ENCODE measurements around the gene TPPP.
"Not testable (repeated sequence)": the region's sequence is repeated elsewhere in the genome, so short reads cannot be mapped to it uniquely, and the experiment has no call there.

Gene TPPP

DNA sequence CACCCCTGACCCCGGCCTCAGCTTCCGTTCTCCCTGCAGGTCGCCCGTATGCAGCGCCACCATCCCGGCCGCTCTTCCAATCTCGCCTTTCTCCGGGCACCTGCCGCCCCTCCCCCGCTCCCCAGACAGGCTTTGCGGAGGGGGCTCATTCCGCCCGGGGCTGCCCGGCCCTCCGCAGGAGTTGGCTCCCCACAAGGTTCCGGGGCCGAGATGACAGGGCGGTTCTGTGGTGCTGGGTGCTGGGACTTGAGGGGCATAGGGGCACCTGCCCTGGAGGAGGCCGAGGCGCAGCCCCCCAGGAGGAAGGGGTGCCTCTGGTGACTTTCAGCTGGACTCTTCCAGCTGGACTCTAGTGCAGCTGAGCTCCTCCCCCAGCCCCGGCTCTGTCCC is 885 bp upstream of the TPPP start:
- DNase-seq (ENCODE audit: low read depth) = not testable (repeated sequence)

DNA sequence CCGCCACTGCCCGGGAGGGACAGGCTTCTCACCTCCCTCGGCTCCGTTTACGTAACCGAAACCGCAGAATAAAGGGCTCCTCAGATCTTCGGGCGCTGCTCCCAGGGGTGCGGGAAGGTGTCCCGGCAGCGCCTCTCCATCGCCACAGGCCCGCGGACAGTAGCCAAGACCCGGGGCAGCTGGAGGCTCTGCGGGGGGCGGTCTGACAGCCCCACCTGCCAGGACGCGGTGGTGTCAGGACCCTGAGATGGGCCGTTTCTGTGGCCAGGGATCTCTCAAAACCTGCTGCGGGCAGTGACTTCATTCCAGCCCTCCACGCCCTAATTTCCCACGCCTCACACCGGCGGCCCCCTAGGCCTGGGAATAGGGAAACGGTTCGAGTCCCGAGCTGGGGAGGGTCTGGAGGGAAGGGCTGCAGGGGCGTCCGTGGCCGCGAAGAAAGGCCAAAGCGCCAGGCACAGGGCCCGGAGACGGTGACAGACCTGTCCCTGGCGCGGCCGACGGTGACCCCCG is 567 bp downstream of the TPPP start:
- DNase-seq (ENCODE audit: low read depth) = not testable (repeated sequence)

DNA sequence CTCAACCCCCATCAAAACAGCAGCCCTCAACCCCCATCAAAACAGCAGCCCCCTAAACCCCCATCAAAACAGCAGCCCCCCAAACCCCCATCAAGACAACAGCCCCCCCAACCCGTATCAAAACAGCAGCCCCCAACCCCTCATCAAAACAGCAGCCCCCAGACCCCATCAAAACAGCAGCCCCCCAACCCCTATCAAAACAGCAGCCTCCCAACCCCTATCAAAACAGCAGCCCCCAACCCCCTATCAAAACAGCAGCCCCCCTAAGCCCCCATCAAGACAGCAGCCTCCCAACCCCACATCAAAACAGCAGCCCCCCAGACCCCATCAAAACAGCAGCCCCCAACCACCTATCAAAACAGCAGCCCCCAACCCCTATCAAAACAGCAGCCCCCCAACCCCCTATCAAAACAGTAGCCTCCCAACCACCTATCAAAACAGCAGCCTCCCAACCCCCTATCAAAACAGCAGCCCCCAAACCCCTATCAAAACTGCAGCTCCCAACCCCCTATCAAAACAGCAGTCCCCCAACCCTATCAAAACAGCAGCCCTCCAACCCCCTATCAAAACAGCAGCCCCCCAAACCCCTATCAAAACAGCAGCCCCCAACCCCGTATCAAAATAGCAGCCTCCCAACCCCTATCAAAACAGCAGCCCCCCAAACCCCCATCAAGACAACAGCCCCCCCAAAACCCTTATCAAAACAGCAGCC is 1.2 kb downstream of the TPPP start:
- no peak for DNase-seq (ENCODE audit: low read depth)

DNA sequence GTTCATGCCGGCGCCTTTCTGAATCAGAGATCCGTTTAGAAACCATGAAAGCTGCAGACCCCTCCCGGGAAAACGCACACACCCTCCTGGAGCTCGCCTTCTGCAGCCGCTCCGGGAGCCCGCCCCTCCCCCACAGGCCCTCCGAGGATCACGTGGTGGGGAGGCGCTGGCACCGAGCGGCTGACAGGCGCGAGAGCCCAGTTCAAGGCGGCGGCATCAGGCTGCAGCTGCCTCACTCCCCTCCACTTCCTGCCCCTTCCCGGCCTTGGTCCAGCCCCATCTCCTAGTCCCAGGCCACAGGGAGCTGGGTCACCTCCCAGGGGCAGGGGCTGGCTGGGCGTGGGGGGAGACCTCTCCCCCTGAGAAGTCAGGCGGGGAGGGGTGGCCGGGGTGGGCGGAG is 2.1 kb downstream of the TPPP start:
- DNase-seq (ENCODE audit: low read depth) = not testable (repeated sequence)

DNA sequence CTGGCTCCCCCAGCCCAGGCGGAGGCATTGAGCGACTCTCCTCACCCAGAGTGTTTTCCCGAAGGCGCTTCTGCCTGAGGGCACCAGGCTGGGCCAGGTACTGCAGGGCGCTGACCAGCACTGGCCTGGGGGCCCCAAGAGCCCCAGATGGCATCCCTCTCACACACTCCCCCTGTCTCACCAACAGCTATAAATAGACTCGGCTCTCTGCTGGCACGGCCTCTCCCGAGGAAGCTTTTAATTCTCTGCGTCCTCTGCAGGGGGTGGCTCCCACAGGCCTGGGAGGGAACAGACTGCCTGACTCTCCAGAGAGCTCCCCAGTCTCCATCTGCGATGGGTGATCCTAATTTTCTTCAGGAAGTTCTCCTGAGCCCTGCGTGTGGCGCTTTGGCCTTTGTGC is 2.9 kb downstream of the TPPP start:
- DNase-seq (ENCODE audit: low read depth) = not testable (repeated sequence)

DNA sequence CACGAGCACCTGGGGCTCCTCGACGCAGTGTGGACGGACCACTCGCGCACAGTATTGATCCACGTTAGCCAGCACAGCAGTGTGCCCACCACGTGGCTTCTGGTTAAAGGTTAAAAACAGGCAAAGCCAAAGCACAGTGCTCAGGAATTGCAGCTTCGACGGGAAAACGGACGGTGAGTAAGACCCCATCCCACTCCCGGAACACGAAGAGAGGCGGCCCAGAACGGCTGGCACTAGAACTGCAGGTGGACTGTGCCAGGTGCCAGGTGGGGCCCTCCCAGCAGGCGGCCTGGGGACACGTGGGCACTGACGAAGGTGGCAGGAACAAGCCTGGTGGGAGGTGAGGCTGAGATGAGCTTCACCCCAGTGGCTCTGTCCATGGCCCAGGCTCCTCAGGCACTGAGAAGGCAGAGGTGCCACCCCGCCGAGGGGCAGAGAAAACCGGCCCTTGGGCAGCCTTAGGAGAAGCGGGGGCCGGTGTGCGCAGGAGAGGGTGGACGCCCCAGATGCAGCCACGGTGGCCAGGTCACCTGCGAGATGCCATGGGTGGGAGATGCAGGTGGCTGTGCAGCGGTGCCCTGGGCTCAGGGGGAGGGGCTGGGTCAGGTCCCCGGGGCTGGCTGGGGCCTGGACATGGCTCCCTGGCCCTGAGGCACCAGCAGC is 4.7 kb downstream of the TPPP start:
- DNase-seq (ENCODE audit: low read depth) = not testable (repeated sequence)

DNA sequence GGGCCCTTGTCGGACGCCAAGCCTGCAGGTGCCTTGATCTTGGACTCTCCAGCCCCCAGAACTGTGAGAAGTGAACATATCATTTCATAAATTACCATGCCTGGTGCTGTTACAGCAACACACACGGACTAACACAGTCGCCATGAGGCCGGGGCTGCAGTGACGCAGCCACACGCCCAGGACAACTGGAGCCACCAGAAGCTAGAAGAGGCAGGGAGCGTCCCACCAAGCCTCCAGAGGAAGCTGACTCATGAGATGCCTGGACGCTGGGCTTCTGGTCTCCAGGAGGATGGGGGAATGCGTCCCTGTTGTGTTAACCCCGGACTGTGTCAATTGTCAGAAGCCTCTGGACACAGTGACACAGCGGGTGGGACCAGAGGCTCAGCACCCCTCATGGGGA is 6.2 kb downstream of the TPPP start:
- DNase-seq (ENCODE audit: low read depth) = not testable (repeated sequence)

DNA sequence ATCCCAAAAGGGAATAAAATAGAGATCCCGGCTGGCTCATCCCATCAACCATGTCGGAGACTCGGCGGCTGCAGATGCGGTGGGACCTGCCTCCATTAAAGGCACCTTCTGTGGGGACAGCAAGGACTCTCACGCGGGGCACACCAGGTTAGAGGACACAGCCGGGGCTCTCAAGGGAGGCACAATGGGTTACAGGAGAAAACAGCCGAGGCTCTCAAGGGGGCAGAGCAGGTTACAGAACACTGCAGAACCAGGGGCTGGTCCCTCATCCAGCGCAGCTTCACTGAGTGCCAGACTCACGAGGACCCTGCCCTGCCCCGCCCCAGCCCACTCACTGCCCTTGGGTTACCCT is 7.0 kb downstream of the TPPP start:
- DNase-seq (ENCODE audit: low read depth) = not testable (repeated sequence)

DNA sequence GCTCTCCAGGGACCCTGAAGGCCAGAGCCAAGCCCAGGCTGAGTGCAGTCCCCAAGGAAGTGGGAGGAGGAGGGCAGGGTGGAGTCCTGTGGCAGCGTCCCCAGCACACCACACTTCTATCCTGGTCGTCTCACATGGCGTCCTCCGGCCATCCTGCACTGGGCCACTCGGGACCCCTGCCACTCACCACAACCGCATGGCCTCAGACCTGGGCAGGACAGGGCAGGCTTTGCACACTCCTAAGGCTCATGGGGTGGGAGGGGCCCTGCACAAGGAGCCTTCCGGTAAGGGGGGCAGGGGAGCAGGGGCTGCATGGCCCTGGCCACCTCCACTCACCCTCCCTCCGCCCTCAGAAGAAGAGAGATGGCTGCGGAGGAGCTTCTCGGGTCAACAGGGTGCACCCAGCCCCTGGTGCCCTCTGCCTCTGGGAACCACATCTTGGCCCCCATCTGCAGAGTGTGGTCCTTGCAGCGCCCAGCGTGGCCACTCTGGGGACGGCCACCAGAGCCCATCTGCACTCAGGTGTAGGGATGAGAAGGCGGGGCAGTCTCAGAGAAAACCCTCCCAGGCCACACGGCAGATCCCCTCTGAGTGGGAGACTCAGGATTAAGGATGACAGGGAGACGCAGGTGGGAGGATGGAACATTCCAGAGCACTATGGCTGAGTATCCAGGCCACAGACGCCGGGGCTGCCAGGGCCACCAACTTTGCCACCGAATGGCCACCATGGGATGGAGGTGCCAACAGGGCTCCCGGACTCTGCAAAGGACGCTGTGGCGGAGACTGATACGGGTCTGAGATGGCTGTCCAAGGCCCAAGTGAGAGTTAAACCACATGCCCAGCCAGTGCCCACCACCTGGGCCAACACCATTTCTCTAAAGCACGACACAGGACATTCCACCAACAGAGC is 7.6 kb downstream of the TPPP start:
- DNase-seq (ENCODE audit: low read depth) = no peak

DNA sequence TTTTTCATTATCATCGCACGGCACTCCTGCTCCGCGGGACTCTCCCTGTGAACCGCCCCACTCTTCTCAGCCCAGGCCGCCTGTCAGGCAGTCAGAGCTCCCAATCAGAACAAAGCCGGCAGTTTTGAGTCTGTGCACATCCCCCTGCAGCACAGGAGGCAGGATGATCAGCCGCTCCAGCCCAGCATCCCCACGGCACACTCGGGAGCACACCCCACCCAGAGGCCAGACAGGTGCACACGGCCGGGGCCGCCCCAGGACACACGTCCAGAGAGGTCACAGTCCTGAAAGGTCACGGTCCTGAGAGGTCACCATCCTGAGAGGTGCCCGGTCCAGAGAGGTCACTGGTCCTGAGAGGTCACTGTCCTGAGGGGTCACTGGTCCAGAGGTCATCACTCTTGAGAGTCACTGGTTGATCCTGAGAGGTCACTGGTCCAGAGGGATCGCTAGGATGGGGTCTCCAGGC is 8.4 kb downstream of the TPPP start:
- no peak for DNase-seq (ENCODE audit: low read depth)

DNA sequence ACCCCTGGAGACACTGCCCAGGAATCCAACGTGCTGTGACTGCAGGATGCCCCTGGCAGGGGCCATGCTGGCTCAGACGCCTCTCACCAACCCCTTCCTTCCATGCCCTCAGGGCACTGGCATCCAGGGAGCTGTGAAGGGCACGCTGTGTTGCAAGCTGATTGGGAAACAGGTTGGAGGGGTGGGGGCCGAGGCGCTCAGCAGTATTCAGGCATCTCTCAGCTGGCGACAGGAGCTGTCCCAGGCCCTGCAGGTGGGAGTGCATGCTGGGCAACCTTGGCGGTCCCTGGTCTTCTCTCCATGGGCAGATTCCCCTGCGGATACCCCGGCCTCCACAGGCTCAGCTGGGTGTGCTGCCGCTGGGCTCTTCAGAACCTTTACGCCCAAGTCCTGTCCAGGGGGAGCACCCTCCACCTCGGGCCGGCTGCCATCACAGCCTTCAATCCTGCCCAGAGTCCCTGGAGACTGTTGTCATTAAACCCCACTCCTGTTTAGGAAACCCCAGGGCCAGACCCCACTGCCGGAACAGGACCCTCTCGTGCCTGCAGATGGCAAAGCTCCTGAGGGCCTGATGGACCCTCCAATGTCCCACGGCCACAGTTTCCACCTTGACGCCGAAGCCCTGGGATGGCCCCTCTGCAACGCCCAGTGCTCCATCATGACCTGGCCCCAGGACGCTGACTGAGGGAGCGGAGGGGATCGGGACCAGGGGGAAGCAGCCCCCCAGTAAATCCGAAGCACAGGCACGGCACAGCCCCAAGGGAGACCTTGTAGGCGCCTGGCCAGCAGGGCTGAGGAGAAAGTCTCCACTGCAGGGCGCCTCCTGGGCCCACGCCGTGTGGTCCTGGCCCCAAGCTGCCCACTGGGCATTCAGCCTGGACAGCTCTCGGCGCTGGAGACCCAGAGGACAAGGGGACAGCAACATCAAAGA is 9.3 kb downstream of the TPPP start:
- no peak for DNase-seq (ENCODE audit: low read depth)

DNA sequence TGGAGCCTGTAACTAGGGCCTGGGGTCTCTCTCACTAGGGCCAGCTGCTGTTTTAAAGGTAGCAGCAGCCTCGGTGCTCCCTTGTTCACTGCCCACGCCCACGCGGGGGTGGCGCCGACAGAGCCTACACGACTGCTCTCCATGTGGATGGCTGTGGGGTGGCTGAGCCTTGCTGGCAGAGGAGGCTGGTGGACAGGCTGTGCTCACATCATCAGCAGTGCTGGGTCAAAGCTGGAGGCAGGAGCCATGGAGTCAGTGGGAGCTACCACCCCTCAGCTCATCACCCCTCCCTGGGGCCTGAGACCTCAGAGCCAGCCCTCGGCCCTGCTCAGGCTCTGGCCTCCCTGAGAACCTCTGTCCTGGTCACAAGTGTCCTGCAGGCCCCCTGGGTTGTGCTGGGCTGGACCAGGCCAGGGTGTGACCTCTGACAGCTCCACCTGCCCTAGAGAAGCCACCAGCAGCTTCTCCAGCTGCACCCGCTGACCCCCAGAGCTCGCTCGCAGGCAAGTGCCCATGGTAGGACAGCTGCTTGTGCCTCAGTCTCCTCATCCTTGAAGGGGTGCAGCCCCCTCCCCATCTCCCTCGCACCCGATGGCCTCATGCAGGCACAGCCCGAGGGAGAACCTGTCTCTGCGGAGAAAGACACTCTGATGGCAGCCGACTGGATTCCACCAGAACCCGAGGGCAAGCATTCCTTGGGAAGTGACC is 10.3 kb downstream of the TPPP start:
- DNase-seq (ENCODE audit: low read depth) = not testable (repeated sequence)

DNA sequence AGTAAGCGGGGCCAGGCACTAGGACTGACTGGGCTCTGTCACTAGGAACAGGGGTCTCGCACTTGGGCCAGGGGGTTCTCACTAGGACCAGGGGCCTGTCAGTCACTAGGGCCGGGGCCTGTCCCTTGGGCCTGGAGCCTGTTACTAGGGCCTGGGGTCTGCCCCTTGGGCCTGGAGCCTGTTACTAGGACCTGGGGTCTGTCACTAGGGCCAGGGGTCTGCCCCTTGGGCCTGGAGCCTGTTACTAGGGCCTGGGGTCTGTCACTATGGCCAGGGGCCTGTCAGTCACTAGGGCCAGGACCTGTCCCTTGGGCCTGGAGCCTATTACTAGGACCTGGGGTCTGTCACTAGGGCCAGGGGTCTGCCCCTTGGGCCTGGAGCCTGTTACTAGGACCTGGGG is 10.9 kb downstream of the TPPP start:
- not testable (repeated sequence) for DNase-seq (ENCODE audit: low read depth)

DNA sequence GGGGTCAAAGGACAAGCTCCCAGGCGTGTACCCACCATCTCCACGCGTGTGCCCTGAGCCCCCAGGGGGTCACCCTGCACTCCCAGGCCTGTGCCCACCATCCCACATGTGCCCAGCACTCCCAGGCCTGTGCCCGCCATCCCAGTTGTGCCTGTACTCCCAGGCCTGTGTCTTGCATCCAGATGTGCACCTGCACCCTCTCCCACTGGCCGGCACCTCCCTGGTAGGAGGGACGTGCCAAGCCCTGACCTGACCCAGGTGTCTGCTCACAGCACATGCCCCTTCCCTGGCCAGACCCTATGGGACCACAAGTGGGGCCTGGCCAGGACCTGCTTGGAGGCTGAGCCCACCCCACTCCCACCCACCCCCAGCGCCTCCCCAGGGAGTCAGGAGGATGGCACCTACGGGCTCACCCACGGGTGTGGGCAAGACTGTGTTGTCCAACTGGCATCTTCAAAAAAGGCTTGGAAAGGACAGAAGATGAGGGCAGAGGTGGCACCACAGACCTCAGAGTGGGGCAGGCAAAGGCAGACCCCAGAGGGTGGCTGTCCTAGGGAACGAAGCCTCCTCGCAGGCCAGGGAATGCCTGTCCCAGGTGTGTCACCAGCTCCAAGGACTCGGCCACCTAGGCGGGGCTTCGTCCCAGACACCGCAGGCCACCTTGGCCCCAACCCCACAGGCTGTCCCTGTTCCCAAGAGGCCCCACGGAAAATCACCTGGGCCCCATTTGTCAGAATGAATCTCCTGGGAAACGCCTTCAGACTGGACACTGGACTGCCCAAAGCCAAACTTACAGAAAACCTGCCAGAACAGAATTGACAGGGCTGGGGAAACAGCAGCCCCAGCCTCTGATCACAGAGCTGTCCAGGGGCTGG is 11.6 kb downstream of the TPPP start:
- not testable (repeated sequence) for DNase-seq (ENCODE audit: low read depth)

DNA sequence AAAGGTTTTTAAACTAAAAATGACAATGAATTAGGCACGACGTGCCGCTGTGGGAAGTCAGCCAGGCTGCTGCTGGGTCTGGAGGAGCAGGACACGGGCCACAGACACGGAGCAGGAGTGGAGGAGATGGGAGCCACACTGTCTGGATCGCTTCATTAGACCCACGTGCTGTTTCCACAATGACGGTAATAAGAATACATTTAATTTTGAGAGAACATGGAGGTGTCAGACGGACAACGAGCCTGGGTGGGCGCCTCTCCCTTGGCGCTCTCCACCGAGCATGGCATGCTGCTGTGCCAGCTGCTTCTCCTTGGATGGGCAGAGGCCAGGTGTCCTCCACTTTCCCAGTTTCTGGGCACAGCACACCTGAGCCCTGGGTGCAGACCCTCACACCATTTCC is 12.3 kb downstream of the TPPP start:
- DNase-seq (ENCODE audit: low read depth) = not testable (repeated sequence)

DNA sequence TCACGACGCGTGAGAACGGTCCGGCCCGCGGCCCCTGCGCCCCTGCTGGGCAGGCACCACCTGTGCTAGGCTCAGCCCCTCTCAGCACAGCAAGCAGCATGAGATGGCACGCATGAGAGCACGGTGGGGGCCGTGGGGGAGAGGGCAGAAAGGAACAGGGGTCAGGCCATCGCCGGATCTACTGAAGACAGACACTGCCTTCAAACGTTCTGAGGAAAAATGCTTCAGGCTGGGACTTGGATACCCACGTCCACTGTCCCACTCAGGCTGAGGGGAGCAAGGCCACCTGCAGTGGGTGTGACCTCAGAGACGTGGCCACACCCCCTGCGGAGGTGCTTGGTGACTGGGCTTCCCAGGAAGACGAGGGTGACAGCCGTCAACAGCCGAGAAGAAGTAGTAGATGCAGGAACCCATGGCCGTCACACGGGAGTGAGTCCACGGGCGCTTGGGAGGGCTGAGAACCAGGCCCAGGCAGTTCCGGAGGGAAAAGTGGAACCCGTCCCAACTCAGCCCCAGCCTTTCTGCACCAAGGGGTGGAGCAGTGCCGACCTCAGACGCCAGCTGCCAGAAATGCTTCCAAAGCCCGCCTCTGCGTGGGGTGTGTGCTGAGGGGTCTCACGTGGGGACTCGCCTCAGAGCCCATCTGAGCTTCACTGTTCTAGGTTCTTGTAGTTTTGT is 12.9 kb downstream of the TPPP start:
- not testable (repeated sequence) for DNase-seq (ENCODE audit: low read depth)

DNA sequence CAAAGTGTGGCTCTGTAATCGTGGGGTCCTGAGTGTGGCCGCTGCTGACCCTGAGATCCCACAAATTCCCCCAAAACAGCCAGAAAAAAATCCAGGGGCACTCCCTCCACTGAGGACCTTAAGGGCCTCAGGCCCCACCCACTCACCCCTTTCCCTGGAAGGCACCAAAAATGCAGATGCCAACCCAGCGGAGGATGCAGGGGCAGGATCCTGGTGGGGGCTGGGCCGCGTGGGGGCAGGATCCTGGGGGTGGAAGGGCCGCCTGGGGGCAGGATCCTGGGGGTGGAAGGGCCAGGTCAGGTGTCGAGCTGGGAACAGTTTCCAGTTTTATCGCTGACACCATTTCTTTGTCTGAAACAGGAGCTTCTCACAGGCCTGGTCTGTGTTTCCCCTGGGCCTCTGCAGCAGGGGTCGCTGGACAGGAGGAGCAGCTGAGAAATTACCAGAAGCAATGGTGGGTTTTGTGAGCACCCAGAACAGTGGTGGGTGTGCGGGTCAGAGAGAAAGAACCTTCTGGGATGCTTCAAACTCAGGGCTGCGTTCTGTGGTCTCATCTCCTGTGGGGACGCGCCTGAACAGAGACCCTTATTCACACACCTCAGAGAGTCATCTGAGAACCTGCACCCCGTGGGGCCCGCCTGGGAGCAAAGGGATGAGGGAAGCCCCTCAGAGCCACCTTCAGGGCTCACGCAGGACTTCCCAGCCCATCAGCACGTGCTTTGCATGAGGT is 13.8 kb downstream of the TPPP start:
- not testable (repeated sequence) for DNase-seq (ENCODE audit: low read depth)

DNA sequence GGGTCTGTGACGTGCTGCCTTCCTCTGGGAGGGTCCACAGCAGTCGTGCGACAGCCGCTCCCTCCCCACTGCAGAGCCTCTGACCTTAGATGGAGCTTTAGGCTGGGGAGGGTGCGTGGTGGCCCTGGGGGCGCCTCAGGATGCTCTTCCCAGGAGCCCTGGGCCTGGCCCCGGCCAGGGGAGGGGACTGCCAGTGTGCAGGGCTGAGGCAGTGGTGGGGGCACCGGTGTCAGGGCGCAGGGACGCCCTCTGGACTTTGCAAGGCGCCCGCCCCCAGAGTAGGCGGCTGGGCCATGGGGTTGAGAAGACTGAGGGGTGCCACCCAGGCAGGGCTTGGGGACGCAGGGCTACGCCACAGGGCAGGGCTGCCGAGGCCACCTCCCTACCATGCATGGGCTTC is 14.6 kb downstream of the TPPP start:
- DNase-seq (ENCODE audit: low read depth) = not testable (repeated sequence)

All from activated T-helper 9 cell treated with anti-CD3 and anti-CD28 coated beads, Interleukin-2, amount 50 U/mL, for 16 hours (primary cell).